Measurements from ENCODE around the gene ZFP36L1.

ZFP36L1 gene

DNA sequence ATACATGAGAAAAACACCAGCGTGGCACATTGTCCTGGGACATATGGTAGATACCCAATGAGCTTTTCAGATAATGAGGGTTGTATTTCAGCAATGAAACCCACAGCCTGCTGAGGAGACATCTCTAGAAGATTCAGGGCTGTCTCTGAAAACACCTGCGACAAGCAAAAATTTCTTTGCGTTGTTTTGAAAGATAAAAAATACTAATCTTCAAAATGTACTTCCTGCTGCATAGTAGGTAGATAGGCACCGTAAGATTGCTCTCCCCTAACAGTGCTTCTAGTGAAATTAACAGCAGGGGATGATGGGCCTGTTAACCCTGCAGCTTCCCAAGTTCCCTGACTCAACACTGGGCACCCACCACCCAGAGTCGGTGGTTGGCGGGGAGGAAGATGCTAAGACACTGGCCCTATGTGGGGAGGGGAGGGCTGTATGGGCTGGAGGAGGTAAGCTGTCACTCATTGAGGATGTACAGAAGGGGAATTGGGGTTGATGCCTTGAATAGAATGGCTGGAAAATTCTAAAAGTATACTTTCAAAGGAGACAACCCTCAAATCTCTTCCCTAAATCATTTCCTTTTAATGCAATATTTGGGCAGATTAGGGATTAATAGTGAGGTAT lies 20.0 kb downstream of the ZFP36L1 start:
- TF ChIP-seq, protein P1, sequence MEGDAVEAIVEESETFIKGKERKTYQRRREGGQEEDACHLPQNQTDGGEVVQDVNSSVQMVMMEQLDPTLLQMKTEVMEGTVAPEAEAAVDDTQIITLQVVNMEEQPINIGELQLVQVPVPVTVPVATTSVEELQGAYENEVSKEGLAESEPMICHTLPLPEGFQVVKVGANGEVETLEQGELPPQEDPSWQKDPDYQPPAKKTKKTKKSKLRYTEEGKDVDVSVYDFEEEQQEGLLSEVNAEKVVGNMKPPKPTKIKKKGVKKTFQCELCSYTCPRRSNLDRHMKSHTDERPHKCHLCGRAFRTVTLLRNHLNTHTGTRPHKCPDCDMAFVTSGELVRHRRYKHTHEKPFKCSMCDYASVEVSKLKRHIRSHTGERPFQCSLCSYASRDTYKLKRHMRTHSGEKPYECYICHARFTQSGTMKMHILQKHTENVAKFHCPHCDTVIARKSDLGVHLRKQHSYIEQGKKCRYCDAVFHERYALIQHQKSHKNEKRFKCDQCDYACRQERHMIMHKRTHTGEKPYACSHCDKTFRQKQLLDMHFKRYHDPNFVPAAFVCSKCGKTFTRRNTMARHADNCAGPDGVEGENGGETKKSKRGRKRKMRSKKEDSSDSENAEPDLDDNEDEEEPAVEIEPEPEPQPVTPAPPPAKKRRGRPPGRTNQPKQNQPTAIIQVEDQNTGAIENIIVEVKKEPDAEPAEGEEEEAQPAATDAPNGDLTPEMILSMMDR (IDR thresholded peaks at IDR 0.05): no peak
- TF ChIP-seq ZFX (IDR thresholded peaks at IDR 0.05; ENCODE audit: borderline replicate concordance): no peak
- no peak overlapping the region for H3K27ac ChIP-seq

DNA sequence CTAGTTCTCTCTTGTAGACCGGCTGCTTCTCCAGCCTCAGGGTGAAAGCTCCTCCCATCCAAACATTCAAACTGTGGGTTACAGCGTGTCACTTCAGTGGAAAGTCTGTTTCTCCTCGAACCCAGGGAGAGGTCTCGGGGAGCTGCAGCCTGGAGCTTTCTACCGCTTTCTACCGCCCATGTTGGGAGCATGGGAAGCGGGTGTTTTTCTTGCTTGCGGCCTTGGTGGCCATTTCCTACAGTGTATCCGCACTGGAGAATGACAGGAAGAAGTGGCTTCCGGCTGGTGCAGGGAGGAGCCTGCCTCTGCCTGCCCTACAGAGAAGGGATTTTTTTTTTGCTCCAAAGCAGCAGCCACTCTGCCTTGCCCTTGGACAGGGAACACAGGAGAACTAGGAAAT lies 21.2 kb downstream of the ZFP36L1 start:
- TF ChIP-seq, protein P1 (IDR thresholded peaks at IDR 0.05): no peak
- no peak for TF ChIP-seq ZFX (IDR thresholded peaks at IDR 0.05; ENCODE audit: borderline replicate concordance)
- no peak overlapping the region for H3K27ac ChIP-seq

DNA sequence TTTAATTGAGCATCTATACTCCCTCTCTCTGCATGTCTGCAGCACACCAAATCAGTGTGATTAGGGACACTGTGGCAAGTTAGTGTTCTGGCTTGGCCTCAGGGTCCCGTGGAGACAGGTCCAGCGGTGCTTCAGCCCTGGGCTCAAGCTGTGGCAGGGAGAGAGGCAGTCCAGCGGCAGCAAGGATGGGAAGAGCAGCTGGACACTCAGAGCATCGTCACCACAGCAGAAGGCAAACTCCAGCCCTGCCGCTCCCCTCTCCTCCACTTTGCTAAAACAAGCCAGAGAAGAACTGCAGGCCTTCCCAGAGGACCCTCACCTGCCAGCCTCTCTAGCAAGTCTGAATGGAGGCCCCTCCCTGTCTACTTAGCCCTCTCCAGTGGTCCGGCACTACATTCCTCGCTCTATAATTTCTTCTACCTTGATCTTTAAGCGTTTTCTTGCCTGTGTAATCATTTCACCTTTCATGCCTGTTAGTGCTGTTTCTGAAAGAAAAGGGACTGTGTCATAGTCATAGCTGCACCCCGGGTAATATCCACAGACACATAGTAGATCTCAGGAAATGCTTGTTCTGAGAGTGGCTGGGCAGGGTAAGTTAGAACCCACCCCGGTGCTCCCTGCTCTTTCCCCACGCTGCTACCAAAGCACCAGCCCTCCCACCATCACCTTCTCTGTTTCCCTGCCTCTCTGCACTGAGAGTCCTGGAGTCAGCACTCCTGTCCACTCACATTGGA lies 22.1 kb downstream of the ZFP36L1 start:
- no peak overlapping the region for H3K27ac ChIP-seq
- TF ChIP-seq ZFX (IDR thresholded peaks at IDR 0.05; ENCODE audit: borderline replicate concordance): no peak
- TF ChIP-seq, protein P1 (IDR thresholded peaks at IDR 0.05): no peak

DNA sequence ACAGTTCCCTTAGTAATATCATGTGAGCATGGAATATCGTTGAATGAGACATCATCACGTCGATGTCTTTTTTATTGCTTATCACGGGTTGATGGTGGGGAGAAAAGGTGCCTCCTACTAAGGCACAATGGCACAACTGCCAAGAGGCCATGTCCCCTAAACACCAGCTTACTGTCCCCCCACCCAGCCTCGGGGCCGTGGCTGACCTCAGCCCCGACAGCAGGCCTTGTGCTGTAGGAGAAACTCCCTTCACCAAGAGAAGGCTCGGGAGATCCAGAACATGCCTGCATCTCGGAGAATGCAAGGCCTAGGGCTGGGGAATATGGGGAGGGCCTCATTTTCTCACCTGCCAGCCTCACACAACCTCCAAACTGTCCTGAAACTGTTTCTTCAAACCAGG lies 22.8 kb downstream of the ZFP36L1 start:
- no peak overlapping the region for H3K27ac ChIP-seq
- no peak for TF ChIP-seq ZFX (IDR thresholded peaks at IDR 0.05; ENCODE audit: borderline replicate concordance)
- TF ChIP-seq, protein P1 (IDR thresholded peaks at IDR 0.05): no peak

DNA sequence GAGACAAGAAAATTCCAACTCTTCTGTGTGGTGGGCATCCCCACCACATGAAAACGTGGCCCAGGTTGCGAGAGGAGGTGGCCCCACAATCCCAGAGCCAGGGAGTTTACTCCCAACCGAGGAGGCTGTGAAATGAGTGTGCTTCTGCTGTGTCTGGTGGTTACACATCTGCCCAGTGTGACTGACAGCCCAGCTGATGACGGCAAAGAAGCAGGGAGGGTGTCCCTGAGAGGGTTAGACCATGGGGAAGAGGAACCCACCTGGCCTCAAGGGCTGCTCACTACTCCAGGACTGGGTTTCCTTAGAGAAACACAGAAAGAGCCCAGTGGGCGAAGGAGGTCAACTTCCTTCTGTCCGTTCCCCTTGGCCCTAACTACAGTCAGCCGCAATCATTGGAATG lies 24.6 kb downstream of the ZFP36L1 start:
- no peak overlapping the region for H3K27ac ChIP-seq
- TF ChIP-seq ZFX (IDR thresholded peaks at IDR 0.05; ENCODE audit: borderline replicate concordance): no peak
- TF ChIP-seq, protein P1 (IDR thresholded peaks at IDR 0.05): no peak

DNA sequence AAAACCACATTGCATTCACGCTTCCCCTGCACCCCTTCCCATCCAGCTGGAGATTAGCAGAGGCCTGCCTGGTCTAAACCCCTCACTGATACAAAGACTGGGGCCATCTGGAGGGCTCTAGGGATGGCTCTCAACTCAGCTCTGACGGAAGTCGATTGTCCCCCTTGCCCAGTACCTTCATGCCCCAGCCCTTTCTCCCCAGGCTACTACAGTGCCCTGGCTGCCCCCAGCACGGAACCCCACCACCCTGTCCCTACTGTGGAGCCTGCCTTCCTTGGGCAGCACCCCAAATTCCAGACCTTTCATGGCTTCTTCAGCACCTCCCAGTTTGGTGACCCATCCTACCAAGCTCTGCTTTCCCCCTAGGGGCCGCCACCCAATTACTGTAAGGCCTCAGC lies 25.6 kb downstream of the ZFP36L1 start:
- TF ChIP-seq, protein P1 (IDR thresholded peaks at IDR 0.05): no peak
- TF ChIP-seq ZFX (IDR thresholded peaks at IDR 0.05; ENCODE audit: borderline replicate concordance): no peak
- H3K27ac ChIP-seq: no peak overlapping the region
